Bronchial epithelial cell (primary cell): Measurements from ENCODE around the gene FXYD1. TPM values are rescaled to one million over a fixed set of nuclear protein-coding genes. Genes with fewer than 3 reads are reported as not detected.

ENCODE experiments used
- DNase-seq: peaks from one replicate; pipeline ENCODE4 v3.0.0-alpha.2; 2010; ENCODE audit warnings: low read depth
- FAIRE-seq: peaks from 2 replicates; lab custom pipeline; 2011; peaks lifted over from hg19 to GRCh38; lab: Jason Lieb, UNC
- H3K27me3 ChIP-seq: 2 replicates; pipeline ENCODE4 v1.5.1; 2011; ENCODE audit warnings: low read length; ENCODE audit not compliant: control insufficient read depth, insufficient read depth
- H3K36me3 ChIP-seq: 2 replicates; pipeline ENCODE4 v1.5.1; 2011; ENCODE audit warnings: low read length; ENCODE audit not compliant: control insufficient read depth, insufficient read depth
- H3K4me3 ChIP-seq: 2 replicates; pipeline ENCODE4 v1.5.1; 2011; ENCODE audit warnings: mild to moderate bottlenecking, low read depth, low read length, control low read depth
- total RNA-seq: library from RNA; depleted of rRNA; stranded (reverse); fragments of >200 nt; gene quantifications from 2 replicates; pipeline ENCODE4 v1.2.1, GENCODE V29; 2014
- TF ChIP-seq, protein P1 (sequence below): IDR thresholded peaks from 2 replicates; pipeline ENCODE4 v1.5.1; 2011; ENCODE audit warnings: mild to moderate bottlenecking, moderate library complexity, low read length, control low read depth, inconsistent platforms; ENCODE audit not compliant: insufficient read depth, severe bottlenecking

The FXYD1 gene
- total RNA-seq, 1 donor from 2014 or later: not detected

DNA sequence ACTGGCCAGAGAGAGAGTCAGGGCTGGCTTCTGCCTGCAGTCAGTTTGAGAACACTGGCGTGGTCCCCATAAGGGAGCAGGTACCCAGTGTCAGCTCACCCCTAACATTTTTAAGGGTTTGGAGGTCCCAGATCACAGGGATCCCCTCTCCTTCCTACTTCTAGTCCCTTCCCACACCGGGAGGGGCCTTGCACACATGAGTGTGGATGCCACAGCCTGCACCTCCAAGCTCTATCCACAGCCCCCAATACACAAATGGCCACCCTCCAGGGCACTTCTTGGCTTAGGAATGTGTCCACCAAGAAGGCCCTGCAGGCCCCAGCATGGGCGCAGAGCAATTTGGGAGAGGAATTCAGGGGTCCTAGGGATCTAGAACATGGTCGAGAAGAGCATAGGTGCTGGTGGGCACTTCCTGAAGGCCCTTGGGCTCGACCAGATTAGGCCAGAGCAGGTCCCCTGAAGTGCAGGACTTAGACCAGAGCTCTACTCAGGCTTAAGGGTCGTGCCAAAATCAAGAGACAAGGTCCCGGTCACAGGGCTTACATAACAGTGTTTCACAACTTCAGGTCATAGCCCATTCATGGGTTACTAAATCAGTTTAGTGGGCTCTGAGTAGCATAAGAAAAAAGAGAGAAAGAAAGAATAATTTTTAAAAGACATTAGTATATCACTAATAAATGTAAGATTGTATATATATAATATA, 31.9 kb downstream of the FXYD1 start:
- Histone ChIP-seq H3K4me3 (no peak overlapping the region), H3K36me3 (peaks cover 6% of the 10 kb centered on the region), H3K27me3 (no peaks in the 10 kb centered on the region)
- TF ChIP-seq, protein P1, sequence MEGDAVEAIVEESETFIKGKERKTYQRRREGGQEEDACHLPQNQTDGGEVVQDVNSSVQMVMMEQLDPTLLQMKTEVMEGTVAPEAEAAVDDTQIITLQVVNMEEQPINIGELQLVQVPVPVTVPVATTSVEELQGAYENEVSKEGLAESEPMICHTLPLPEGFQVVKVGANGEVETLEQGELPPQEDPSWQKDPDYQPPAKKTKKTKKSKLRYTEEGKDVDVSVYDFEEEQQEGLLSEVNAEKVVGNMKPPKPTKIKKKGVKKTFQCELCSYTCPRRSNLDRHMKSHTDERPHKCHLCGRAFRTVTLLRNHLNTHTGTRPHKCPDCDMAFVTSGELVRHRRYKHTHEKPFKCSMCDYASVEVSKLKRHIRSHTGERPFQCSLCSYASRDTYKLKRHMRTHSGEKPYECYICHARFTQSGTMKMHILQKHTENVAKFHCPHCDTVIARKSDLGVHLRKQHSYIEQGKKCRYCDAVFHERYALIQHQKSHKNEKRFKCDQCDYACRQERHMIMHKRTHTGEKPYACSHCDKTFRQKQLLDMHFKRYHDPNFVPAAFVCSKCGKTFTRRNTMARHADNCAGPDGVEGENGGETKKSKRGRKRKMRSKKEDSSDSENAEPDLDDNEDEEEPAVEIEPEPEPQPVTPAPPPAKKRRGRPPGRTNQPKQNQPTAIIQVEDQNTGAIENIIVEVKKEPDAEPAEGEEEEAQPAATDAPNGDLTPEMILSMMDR: no peak
- FAIRE-seq: no peak
- DNase-seq: no peak

DNA sequence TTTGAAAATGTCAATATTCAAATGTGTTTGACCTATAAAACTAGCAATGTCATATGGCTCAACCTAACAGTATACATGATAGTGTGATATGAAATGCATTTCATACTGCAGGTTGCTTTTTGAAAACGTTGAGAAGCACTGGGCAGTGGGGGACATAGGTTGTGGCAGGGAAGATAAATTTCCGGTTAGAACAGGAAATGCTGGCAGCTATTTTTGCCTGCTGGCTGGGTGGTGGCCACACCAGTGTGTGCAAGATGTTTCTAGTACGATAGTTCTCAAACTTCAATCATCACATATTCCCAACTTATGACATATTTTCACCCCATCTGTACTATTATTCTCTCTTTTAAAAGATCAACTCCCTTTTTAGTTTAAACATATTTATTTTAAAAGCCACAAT, 33.1 kb downstream of the FXYD1 start:
- peaks cover 2% of the 10 kb centered on the region for H3K36me3 ChIP-seq
- TF ChIP-seq, protein P1: no peak
- FAIRE-seq: no peak

DNA sequence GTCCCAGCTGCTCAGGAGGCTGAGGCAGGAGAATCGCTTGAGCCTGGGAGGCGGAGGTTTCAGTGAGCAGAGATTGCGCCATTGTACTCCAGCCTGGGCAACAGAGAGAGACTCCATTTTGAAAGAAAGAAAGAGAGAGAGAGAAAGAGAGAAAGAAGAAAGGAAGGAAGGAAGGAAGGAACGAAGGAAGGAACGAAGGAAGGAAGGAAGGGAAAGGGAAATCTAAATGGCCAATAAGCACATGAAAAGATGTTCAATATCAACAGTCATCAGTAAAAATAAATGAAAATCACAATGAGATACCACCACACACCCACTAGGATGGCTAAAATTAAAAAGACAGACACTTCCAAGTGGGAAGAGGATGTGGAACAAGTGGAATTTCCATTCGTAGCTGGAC, 35.6 kb downstream of the FXYD1 start:
- TF ChIP-seq, protein P1: no peak
- no peaks in the 10 kb centered on the region for H3K27me3 ChIP-seq
- H3K36me3 ChIP-seq: peaks cover 2% of the 10 kb centered on the region
- DNase-seq (no peak), FAIRE-seq (no peak)
- no peak overlapping the region for H3K4me3 ChIP-seq

More for the DNA sequence above, 33.1 kb downstream of the FXYD1 start:
- no peak overlapping the region for H3K4me3 ChIP-seq
- H3K27me3 ChIP-seq: no peaks in the 10 kb centered on the region
- DNase-seq: no peak

DNA sequence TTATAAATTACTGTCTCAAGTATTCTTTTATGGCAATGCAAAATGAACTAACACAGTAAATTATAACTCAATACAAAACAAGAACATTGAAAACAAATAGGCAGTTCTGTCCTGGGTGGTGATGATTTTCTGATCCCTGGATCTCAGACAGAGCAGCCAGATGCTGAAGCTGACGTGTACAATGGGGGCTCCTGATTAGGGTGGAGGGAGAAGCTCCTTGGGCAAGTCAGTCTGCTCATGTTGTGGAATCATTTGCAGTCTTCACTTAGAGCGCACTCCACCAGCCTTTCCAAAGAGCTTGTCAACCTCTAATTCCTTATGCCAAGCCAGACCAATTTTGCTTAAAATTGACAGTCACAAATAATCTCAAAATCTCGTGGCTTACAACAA, 37.6 kb downstream of the FXYD1 start:
- Histone ChIP-seq H3K4me3 (no peak overlapping the region), H3K36me3 (no peaks in the 10 kb centered on the region), H3K27me3 (no peaks in the 10 kb centered on the region)
- DNase-seq (no peak), FAIRE-seq (no peak)
- TF ChIP-seq, protein P1: no peak

DNA sequence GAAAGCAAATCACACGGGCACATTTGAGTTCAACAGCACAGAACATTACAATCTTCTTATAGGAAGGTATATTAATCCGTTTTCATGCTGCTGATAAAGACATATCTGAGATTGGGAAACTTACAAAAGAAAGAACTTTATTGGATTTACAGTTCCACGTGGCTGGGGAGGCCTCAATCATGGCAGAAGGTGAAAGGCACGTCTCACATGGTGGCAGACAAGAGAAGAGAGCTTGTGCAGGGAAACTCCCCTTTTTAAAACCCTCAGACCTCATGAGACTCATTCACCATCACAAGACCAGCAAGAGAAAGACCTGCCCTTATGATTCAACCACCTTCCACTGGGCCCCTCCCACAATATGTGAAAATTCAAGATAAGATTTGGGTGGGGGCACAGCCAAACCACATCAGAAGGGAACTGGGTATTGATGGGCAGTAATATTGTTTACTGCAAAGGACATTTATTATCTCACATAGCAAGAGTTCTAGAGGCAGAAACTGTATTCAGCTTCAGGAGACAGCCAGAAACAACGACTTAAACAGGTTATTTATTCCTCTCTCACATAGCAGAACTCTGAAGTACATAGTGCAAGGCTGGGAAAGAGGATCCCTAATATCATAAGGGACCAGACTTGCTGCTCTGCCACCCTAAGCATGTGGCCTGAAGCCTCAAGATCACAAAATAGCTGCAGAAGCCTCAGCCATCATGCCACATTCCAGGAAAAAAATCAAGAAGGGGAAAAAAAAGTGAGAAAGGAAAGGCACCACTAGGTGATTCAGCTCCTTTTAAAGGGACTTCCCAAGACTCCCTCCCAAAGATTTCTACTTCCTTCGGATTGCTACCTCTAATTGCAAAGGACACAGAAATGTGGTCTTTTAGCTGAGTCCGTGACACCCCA, 39.0 kb downstream of the FXYD1 start:
- FAIRE-seq (no peak), DNase-seq (no peak)
- Histone ChIP-seq H3K27me3 (no peaks in the 10 kb centered on the region), H3K36me3 (no peaks in the 10 kb centered on the region), H3K4me3 (no peak overlapping the region)
- TF ChIP-seq, protein P1: no peak
